Measurements from ENCODE around the gene PADI6. TPM values are rescaled to one million over a fixed set of nuclear protein-coding genes. Genes with fewer than 3 reads are reported as not detected.

Gene PADI6
- total and polyA plus RNA-seq, 9 of the 15 experiments (the other 6 are each of a cell fraction or from before 2014, with no cell fraction given) = not detected

DNA sequence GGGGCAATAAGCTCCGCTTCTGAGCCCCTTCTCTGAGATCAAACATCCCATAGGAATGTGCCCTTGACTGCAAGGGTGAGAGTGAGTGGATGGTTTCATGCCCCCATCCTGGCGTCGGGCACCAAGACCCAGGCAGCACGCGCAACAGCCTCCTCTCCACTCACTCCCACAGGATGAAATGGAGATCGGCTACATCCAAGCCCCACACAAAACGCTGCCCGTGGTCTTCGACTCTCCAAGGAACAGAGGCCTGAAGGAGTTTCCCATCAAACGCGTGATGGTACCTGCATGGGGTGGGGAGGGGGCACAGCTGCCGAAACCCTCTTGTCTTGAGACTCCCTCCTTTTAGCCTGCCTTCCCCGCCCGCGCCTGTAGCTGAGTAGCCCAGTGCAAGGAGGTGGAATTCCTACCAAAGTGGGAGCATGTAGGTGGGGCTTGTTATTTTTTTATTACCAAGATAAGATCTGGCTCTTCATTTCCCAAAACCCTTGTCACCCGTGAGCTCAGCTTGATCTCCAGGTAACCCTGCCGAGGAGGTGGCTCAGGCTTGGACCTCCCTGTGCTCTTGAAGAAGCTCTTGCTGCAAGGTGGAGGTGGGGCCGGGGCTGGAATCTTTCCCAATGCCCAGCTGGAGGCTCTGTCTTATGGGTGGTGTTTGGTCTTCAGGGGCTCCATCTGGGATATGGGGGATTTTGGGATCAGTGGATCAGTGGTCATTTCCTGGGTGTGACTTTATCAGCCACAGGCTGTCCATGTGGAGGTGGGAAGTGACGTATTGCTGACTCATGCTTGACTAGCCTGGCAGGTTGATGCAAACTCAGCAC, 24.0 kb upstream of the PADI6 start (continued):
- TF ChIP-seq, protein P1, sequence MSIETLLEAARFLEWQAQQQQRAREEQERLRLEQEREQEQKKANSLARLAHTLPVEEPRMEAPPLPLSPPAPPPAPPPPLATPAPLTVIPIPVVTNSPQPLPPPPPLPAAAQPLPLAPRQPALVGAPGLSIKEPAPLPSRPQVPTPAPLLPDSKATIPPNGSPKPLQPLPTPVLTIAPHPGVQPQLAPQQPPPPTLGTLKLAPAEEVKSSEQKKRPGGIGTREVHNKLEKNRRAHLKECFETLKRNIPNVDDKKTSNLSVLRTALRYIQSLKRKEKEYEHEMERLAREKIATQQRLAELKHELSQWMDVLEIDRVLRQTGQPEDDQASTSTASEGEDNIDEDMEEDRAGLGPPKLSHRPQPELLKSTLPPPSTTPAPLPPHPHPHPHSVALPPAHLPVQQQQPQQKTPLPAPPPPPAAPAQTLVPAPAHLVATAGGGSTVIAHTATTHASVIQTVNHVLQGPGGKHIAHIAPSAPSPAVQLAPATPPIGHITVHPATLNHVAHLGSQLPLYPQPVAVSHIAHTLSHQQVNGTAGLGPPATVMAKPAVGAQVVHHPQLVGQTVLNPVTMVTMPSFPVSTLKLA (conservative IDR thresholded peaks at IDR 0.05) = peak in 1 of 2 experiments; percentile 56; a peak in 3 of 4 replicates
- TF ChIP-seq MAFG (tag; conservative IDR thresholded peaks at IDR 0.05) (peak; percentile 98), ZNF583 (CRISPR knock-in tag; IDR thresholded peaks at IDR 0.05) (no peak), SREBF2 (CRISPR knock-in tag; IDR thresholded peaks at IDR 0.05) (no peak), WHSC1 (IDR thresholded peaks at IDR 0.05; ENCODE audit: low read length) (no peak), ARID1B (IDR thresholded peaks at IDR 0.05) (peak; percentile 83), MAFK (IDR thresholded peaks at IDR 0.05; ENCODE audit: low read length) (peak; percentile 95), ZNF134 (CRISPR knock-in tag; conservative IDR thresholded peaks at IDR 0.05) (no peak), POLR2B (IDR thresholded peaks at IDR 0.05; ENCODE audit: low read depth, partially characterized antibody) (no peak), ZNF707 (CRISPR knock-in tag; conservative IDR thresholded peaks at IDR 0.05) (no peak), CBFA2T3 (IDR thresholded peaks at IDR 0.05) (peak; percentile 61), CXXC5 (CRISPR knock-in tag; IDR thresholded peaks at IDR 0.05) (no peak), SPI1 (IDR thresholded peaks at IDR 0.05; ENCODE audit: borderline replicate concordance, low read depth, low read length) (peak; percentile 62), ZNF174 (CRISPR knock-in tag; IDR thresholded peaks at IDR 0.05) (no peak), ZNF408 (CRISPR knock-in tag; IDR thresholded peaks at IDR 0.05; ENCODE audit: low read depth) (no peak), CHCHD3 (CRISPR knock-in tag; IDR thresholded peaks at IDR 0.05) (no peak), ZNF140 (CRISPR knock-in tag; IDR thresholded peaks at IDR 0.05) (no peak)
- TF ChIP-seq, protein P2, sequence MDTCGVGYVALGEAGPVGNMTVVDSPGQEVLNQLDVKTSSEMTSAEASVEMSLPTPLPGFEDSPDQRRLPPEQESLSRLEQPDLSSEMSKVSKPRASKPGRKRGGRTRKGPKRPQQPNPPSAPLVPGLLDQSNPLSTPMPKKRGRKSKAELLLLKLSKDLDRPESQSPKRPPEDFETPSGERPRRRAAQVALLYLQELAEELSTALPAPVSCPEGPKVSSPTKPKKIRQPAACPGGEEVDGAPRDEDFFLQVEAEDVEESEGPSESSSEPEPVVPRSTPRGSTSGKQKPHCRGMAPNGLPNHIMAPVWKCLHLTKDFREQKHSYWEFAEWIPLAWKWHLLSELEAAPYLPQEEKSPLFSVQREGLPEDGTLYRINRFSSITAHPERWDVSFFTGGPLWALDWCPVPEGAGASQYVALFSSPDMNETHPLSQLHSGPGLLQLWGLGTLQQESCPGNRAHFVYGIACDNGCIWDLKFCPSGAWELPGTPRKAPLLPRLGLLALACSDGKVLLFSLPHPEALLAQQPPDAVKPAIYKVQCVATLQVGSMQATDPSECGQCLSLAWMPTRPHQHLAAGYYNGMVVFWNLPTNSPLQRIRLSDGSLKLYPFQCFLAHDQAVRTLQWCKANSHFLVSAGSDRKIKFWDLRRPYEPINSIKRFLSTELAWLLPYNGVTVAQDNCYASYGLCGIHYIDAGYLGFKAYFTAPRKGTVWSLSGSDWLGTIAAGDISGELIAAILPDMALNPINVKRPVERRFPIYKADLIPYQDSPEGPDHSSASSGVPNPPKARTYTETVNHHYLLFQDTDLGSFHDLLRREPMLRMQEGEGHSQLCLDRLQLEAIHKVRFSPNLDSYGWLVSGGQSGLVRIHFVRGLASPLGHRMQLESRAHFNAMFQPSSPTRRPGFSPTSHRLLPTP (IDR thresholded peaks at IDR 0.05; ENCODE audit: borderline replicate concordance, extremely low read depth, insufficient read length) = no peak
- TF ChIP-seq, protein P3, sequence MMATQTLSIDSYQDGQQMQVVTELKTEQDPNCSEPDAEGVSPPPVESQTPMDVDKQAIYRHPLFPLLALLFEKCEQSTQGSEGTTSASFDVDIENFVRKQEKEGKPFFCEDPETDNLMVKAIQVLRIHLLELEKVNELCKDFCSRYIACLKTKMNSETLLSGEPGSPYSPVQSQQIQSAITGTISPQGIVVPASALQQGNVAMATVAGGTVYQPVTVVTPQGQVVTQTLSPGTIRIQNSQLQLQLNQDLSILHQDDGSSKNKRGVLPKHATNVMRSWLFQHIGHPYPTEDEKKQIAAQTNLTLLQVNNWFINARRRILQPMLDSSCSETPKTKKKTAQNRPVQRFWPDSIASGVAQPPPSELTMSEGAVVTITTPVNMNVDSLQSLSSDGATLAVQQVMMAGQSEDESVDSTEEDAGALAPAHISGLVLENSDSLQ (IDR thresholded peaks at IDR 0.05) = 0 out of 2 replicates have a peak, but pooled peaks have one; percentile 22
- TF ChIP-seq, protein P4, sequence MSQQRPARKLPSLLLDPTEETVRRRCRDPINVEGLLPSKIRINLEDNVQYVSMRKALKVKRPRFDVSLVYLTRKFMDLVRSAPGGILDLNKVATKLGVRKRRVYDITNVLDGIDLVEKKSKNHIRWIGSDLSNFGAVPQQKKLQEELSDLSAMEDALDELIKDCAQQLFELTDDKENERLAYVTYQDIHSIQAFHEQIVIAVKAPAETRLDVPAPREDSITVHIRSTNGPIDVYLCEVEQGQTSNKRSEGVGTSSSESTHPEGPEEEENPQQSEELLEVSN (IDR thresholded peaks at IDR 0.05; ENCODE audit: borderline replicate concordance in 1 of 2, extremely low read depth in 1 of 2, insufficient read depth in 1 of 2, insufficient read length in 1 of 2, low read depth in 1 of 2, low read length in 1 of 2, poor library complexity in 1 of 2, severe bottlenecking in 1 of 2) = peak in 1 of 2 experiments; percentile 34
- TF ChIP-seq, protein P5, sequence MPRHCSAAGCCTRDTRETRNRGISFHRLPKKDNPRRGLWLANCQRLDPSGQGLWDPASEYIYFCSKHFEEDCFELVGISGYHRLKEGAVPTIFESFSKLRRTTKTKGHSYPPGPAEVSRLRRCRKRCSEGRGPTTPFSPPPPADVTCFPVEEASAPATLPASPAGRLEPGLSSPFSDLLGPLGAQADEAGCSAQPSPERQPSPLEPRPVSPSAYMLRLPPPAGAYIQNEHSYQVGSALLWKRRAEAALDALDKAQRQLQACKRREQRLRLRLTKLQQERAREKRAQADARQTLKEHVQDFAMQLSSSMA (CRISPR knock-in tag; IDR thresholded peaks at IDR 0.05) = no peak
